HG03521 (cell line): Measurements from ENCODE around the gene FNTB.
"Not testable (repeated sequence)": the region's sequence is repeated elsewhere in the genome, so short reads cannot be mapped to it uniquely, and the experiment has no call there.

Experiments
- ATAC-seq: cut with Tn5 transposase; IDR thresholded peaks from one replicate; pipeline ENCODE4 v1.9.1; 2021; ENCODE audit warnings: mild to moderate bottlenecking, moderate library complexity; ENCODE audit not compliant: unreplicated experiment

The FNTB gene

GRCh38 chr14:65011538-65011937 is 24.8 kb downstream of the FNTB start:
- ATAC-seq, result no peak

DNA sequence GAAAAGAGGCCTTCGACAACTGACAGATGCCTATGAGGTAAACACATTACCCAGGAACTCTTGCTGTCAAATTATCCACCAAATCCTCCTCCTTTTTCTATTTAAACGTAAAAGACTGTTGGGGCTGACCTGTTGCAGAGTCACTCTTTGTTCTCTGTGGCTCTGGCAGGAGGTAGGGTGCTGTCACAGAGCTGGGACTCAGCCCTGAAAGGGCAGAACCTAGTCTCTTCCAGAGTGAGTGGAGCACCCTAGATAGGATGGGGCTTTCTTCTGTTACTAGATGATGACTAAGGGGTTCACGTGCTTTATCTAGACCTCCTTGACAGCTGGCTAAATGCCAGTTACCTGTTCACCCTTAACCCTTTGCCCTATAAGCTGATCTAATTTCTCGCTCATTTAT is 25.7 kb downstream of the FNTB start:
- no peak for ATAC-seq

DNA sequence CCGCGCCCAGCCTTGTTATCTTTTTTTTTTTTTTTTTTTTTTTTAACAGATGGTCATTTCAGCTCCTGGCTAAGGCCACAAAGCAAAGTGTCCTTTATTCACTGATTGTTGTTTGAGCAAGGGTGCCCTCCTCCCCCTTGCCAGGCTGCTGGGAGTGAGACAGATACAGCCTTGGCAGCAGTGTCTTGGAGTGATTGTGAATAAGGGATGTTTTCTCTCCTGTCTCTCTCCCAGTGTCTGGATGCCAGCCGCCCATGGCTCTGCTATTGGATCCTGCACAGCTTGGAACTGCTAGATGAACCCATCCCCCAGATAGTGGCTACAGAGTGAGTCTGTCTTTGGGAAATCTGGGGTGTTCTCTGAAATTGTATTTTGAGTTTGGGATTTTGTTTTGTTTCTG is 28.7 kb downstream of the FNTB start:
- no peak for ATAC-seq

- no peak for ATAC-seq
These were observed 29.8 kb downstream of the FNTB start for GRCh38 chr14:65016471-65016870.

GRCh38 chr14:65019944-65020566 is 33.4 kb downstream of the FNTB start:
- no peak for ATAC-seq

DNA sequence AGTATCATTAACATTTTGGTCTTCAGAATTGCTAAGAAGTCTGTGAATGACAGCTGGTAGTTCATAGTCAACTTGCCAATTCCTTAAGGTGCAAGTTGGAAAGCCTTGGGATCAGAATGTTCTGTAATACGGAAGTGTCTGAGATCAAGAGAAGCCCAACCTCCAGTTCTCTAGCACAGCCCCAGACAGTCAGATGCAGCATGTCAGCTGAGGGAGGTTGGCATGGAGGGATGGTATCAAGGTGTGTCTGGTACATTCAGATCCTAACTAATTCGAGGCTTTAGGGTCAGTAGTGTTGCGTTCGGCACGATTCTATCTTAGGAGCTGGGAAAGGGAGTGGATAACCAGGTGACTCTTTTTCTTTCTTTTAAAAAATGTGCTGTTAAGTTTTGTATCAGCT is 38.3 kb downstream of the FNTB start:
- ATAC-seq, result no peak

DNA sequence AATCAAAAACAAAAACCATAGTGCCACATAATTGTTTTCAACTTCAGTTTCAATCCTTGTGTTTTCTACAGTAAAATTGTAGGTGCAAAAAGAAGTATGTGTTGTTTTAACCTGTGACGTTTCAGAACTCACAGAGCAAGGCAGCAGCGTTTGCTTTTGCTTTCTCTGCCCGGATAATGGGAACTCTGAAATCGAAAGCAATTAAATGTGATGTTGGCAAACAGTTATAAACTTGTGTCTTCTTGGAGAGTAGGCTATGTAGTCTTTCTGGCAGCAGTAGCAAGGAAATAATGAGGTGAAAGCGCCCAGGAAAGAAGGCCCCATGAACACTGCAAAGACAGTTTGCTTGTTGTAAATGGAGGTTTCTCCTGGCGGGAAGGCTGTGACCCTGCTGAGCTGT is 39.1 kb downstream of the FNTB start:
- ATAC-seq, result no peak

GRCh38 chr14:65026526-65026925 is 39.8 kb downstream of the FNTB start:
- ATAC-seq, result no peak

- ATAC-seq, result no peak
These were observed 40.6 kb downstream of the FNTB start for GRCh38 chr14:65027127-65027799.

- ATAC-seq, result no peak
These were observed 42.2 kb downstream of the FNTB start for GRCh38 chr14:65028937-65029336.

DNA sequence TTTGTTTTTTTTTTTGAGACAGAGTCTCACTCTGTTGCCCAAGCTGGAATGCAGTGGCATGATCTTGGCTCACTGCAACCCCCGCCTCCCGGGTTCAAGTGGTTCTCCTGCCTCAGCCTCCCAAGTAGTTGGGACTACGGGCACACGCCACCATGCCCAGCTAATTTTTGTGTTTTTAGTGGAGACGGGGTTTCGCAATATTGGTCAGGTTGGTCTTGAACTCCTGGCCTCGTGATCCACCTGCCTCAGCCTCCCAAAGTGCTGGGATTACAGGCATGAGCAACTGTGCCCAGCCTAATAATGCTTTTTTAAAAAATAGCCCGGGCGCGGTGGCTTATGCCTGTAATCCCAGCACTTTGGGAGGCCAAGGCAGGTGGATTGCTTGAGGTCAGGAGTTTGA is 44.6 kb downstream of the FNTB start:
- ATAC-seq, result not testable (repeated sequence)

DNA sequence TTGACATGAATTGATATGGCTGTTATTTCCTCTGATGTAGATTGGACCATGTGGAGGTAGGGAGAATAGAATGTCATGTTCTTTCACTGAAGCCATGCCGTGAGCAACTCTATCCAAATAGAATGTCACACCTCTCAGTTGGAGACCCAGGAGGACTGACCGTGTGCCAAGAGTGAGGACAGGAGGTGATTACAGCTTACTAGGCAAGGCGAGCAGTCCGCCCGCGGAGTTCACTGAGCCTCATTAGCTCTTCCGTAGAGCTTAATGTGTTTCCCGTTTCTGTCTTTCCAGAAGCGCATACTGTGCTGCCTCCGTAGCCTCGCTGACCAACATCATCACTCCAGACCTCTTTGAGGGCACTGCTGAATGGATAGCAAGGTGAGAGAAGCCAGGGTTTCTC is 45.6 kb downstream of the FNTB start:
- ATAC-seq, result no peak

DNA sequence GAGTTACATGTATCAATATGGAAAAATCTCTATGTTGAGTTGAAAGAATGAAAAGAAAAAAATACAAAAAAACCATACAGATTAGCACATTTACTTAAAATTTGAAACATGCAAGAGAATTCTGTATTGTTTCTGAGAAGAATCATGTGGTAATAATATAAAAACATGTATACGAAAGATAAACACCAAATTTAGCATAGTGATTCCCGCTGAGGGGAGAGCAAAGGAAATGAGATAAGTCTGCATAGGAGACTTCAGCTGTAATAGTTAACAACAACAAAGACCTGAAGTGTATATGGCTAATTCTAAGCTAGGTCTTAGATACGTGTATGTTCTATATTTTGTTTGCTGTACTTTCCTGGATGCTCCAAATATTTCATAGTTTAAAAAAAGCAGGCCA is 46.5 kb downstream of the FNTB start:
- no peak for ATAC-seq

- ATAC-seq, result no peak
These were observed 47.3 kb downstream of the FNTB start for GRCh38 chr14:65034021-65034420.

DNA sequence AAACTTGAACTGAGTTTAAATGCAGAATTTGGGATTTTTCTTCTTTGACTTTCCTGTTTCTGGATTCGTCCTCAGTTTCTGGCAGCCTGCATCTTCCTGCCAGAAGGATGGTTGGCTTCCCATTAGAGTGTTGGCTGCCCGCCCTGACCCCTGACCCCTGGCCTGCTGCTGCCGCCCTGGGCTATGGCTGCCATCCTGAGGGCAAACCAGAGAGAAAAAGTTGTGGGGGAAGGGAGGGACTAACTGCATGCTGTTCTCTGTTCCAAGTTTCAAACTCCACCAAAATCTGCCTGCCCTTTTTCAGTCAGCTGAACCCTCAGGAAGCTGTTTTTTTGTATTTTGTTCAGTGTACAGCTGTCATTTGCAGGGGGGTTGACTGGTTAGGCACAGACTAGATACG is 48.4 kb downstream of the FNTB start:
- ATAC-seq, result no peak

GRCh38 chr14:65038966-65039365 is 52.3 kb downstream of the FNTB start:
- no peak for ATAC-seq

DNA sequence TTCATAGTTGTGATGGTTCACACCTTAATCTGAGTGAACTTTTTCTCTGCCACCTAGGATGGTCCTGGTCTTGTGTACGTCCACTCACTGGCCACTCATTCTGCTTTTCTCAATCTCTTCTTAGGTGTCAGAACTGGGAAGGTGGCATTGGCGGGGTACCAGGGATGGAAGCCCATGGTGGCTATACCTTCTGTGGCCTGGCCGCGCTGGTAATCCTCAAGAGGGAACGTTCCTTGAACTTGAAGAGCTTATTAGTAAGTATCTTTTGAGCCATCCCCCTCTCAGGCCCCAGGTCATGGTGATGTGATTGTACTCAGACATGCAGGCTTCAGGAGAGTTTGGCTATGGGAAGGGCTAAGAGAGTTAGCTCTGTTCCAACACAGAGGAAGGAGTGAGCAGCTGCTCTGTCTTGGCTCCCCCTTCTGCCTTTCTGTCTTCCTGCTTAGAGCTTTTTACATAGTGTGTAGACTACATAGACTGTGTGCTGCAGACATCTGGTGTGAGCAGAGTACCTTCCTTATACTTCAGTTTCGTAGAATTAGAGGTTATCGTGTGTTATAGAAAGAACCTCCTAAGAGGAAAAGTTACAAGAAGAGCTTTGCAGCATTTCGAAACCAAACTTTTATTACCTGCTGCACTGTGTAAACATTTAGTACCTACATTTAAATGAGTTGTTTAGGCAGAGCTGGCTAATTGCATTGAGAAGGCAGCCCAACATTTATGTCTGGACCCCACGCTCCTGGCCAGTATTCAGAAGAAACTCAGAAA is 54.2 kb downstream of the FNTB start:
- no peak for ATAC-seq

DNA sequence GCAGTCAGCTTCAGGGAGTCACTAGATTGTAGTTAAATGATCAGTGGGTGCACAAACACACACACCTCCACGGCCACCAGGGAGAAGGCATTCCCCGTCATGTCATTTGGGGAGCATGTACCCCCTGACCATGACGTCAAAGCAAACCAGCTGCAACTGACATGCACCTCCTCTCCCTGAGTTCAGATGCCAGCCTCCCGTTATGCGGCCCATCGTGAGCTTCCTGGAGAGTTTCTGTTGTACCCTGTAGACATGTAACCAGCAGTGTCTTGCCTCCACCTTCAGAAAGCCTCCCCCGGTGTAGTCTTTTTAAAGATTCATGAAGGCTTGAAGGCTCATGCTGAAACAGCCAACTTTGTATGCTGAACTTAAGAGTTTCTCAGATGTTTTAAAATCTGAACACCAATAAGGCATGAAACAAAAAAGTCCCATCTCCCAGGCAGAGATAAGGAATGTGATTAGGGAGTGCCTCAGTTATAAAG is 54.8 kb downstream of the FNTB start:
- ATAC-seq, result no peak

DNA sequence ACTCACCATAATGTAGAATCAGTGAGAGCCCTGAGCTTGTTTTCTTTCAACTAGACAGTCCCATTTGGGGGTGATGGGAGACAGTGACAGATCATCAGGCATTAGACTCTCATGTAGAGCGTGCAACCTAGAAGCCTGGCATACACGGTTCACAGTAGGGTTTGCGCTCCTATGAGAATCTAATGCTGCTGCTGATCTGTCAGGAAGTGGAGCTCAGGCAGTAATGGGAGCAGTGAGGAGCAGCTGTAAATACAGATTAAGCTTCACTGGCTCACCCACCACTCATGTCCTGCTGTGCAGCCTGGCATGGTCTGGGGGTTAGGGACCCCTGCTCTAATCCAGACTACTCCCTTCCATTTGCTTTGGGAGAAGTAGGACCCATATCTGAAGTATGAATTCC is 55.6 kb downstream of the FNTB start:
- ATAC-seq, result no peak

GRCh38 chr14:65042731-65043372 is 56.2 kb downstream of the FNTB start:
- no peak for ATAC-seq

DNA sequence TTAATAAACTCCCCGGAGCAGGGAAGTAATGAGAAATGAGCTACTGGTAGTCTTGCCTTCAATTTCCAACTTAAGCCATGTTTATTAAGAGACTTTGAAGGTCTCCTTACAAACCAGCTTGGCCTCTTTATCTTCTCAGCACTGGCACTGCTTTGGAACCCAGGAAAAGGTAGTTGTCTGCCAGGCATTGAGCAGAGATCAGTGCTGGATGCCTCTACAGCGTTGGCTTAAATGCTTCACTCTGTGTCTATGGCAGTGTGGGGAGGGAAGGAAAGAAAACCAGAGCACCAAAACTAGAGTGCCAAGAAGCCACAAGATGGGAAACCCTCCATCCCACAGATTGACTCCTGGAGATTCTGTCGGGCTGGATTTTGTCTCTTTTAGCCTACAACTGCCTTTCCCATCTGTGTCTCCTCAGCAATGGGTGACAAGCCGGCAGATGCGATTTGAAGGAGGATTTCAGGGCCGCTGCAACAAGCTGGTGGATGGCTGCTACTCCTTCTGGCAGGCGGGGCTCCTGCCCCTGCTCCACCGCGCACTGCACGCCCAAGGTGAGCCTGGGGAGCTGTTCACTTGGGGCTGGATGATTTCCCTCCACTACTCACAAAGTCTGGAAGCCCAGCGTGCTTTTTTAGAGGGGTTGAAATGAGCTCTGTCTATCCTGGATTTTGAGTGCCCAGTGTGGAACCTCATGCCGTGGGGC is 57.3 kb downstream of the FNTB start:
- no peak for ATAC-seq
